Neural progenitor cell (in vitro differentiated cells): ENCODE data around the gene SIAH2. TPM values are rescaled to one million over a fixed set of nuclear protein-coding genes. Genes with fewer than 3 reads are reported as not detected.

Experiments used
- DNase-seq: peaks from one replicate; pipeline ENCODE4 v3.0.0-alpha.2; 2016; ENCODE audit warnings: low spot score
- H2AFZ ChIP-seq: fragments of 200-600 bp; sonication (generic); replicated peaks from 2 replicates; pipeline ENCODE4 v1.6.1; 2016; ENCODE audit warnings: antibody characterized with exemption
- H3F3A ChIP-seq: fragments of 200-600 bp; sonication (generic); 2 replicates; pipeline ENCODE4 v1.6.1; 2016; ENCODE audit warnings: antibody characterized with exemption, low read depth
- H3K27ac ChIP-seq: fragments of 200-600 bp; sonication (generic); 2 replicates; pipeline ENCODE4 v1.5.1; 2016; ENCODE audit warnings: mild to moderate bottlenecking
- H3K27me3 ChIP-seq: fragments of 200-600 bp; sonication (generic); 2 replicates; pipeline ENCODE4 v1.6.1; 2016; ENCODE audit warnings: mild to moderate bottlenecking, moderate library complexity
- H3K36me3 ChIP-seq: fragments of 200-600 bp; sonication (generic); 2 replicates; pipeline ENCODE4 v1.5.1; 2016
- H3K4me1 ChIP-seq: fragments of 200-600 bp; sonication (generic); 2 replicates; pipeline ENCODE4 v1.6.1; 2016; ENCODE audit warnings: mixed run types
- H3K4me2 ChIP-seq: fragments of 200-600 bp; sonication (generic); 2 replicates; pipeline ENCODE4 v1.6.1; 2016
- H3K4me3 ChIP-seq: fragments of 200-600 bp; sonication (generic); 2 replicates; pipeline ENCODE4 v1.5.1; 2016
- H3K79me2 ChIP-seq: fragments of 200-600 bp; sonication (generic); 2 replicates; pipeline ENCODE4 v1.6.1; 2016; ENCODE audit warnings: low read depth
- H3K9ac ChIP-seq: fragments of 200-600 bp; sonication (generic); 2 replicates; pipeline ENCODE4 v1.6.1; 2016
- H3K9me3 ChIP-seq: fragments of 200-600 bp; sonication (generic); 2 replicates; pipeline ENCODE4 v1.5.1; 2016; ENCODE audit warnings: low read depth
- H4K20me1 ChIP-seq: fragments of 200-600 bp; sonication (generic); 2 replicates; pipeline ENCODE4 v1.6.1; 2016; ENCODE audit warnings: low read depth
- H3K27ac Mint-ChIP-seq: 3 replicates; pipeline ENCODE4 v1.8.0; 2021; ENCODE audit warnings: mixed read lengths
- H3K27me3 Mint-ChIP-seq: 2 replicates; pipeline ENCODE4 v1.8.0; 2022; ENCODE audit warnings: low read depth, mild to moderate bottlenecking, inconsistent platforms, moderate library complexity, mixed read lengths; ENCODE audit not compliant: insufficient read depth
- H3K36me3 Mint-ChIP-seq: 3 replicates; pipeline ENCODE4 v1.8.0; 2021; ENCODE audit warnings: mixed read lengths
- H3K4me1 Mint-ChIP-seq: 3 replicates; pipeline ENCODE4 v1.8.0; 2021; ENCODE audit warnings: mixed read lengths
- H3K4me3 Mint-ChIP-seq: 3 replicates; pipeline ENCODE4 v1.8.0; 2021; ENCODE audit warnings: mild to moderate bottlenecking, moderate library complexity, mixed read lengths
- H3K9me3 Mint-ChIP-seq: 3 replicates; pipeline ENCODE4 v1.8.0; 2020; ENCODE audit warnings: mixed read lengths
- EZH2 ChIP-seq: fragments of 200-600 bp; sonication (generic); IDR thresholded peaks from 2 replicates; pipeline ENCODE4 v1.6.1; 2017; ENCODE audit warnings: antibody characterized with exemption, mild to moderate bottlenecking, moderate library complexity
- EZH2phosphoT487 ChIP-seq: fragments of 200-600 bp; sonication (generic); IDR thresholded peaks from 2 replicates; pipeline ENCODE4 v1.6.1; 2017; ENCODE audit warnings: antibody characterized with exemption
- total RNA-seq: library from RNA; depleted of rRNA; stranded (reverse); fragments of >200 nt; gene quantifications from 2 replicates; pipeline ENCODE4 v1.2.3, GENCODE V29; 2015; ENCODE audit warnings: low replicate concordance
- TF ChIP-seq, protein P1 (sequence below): fragments of 200-600 bp; sonication (generic); IDR thresholded peaks from 2 replicates; pipeline ENCODE4 v1.5.1; 2017; ENCODE audit warnings: antibody characterized with exemption, mild to moderate bottlenecking

Gene SIAH2
- total RNA-seq, 1 donor from 2014 or later: 14.6 TPM

GRCh38 chr3:150793641-150794040 lies 30.7 kb upstream of the SIAH2 start:
- H3K4me1 ChIP-seq: peaks cover 32% of the 10 kb centered on the region
- H3K9me3 ChIP-seq: no peaks in the 10 kb centered on the region
- no peak overlapping the region for H3K4me3 ChIP-seq
- no peak overlapping the region for H3K9ac ChIP-seq
- no peaks in the 10 kb centered on the region for H3K79me2 ChIP-seq
- Mint-ChIP-seq H3K9me3 (peaks cover 4% of the 10 kb centered on the region), H3K27ac (no peak overlapping the region), H3K4me3 (no peak overlapping the region), H3K36me3 (no peaks in the 10 kb centered on the region), H3K4me1 (peaks cover 38% of the 10 kb centered on the region), H3K27me3 (peaks cover 9% of the 10 kb centered on the region)
- H3F3A ChIP-seq: peaks cover 16% of the 10 kb centered on the region
- no peaks in the 10 kb centered on the region for H3K27me3 ChIP-seq
- H3K27ac ChIP-seq: no peak overlapping the region
- no peak for DNase-seq
- H3K36me3 ChIP-seq: no peaks in the 10 kb centered on the region
- no peak overlapping the region for H2AFZ ChIP-seq
- H4K20me1 ChIP-seq: no peaks in the 10 kb centered on the region
- no peak overlapping the region for H3K4me2 ChIP-seq
- TF ChIP-seq EZH2phosphoT487 (no peak), EZH2 (no peak)

DNA sequence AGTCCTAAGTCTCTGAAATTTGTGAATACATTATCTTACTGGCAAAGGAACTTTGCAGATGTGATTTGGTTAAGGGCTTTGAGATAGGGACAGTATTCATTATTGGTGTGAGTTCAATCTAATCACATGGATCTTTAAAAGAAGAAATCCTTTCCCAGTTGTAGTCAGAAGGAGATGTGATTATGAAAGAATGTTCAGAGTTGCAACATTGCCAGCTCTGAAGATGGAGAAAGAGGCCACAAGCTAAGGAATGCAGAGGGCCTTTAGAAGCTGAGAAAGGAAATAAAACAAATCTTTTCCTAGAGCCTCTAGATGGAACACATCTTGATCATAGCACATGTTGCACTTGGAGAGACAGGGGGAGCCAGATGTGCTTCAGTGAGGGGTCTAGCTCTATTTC lies 27.7 kb upstream of the SIAH2 start:
- no peaks in the 10 kb centered on the region for H3K79me2 ChIP-seq
- Mint-ChIP-seq H3K4me1 (peaks cover 36% of the 10 kb centered on the region), H3K9me3 (peaks cover 4% of the 10 kb centered on the region), H3K36me3 (no peaks in the 10 kb centered on the region), H3K27ac (peak overlapping the region; percentile 81), H3K27me3 (peaks cover 9% of the 10 kb centered on the region), H3K4me3 (no peak overlapping the region)
- no peaks in the 10 kb centered on the region for H4K20me1 ChIP-seq
- no peak overlapping the region for H3K9ac ChIP-seq
- no peak overlapping the region for H2AFZ ChIP-seq
- H3K9me3 ChIP-seq: no peaks in the 10 kb centered on the region
- no peaks in the 10 kb centered on the region for H3K27me3 ChIP-seq
- H3K4me2 ChIP-seq: no peak overlapping the region
- TF ChIP-seq EZH2 (no peak), EZH2phosphoT487 (no peak)
- TF ChIP-seq, protein P1, sequence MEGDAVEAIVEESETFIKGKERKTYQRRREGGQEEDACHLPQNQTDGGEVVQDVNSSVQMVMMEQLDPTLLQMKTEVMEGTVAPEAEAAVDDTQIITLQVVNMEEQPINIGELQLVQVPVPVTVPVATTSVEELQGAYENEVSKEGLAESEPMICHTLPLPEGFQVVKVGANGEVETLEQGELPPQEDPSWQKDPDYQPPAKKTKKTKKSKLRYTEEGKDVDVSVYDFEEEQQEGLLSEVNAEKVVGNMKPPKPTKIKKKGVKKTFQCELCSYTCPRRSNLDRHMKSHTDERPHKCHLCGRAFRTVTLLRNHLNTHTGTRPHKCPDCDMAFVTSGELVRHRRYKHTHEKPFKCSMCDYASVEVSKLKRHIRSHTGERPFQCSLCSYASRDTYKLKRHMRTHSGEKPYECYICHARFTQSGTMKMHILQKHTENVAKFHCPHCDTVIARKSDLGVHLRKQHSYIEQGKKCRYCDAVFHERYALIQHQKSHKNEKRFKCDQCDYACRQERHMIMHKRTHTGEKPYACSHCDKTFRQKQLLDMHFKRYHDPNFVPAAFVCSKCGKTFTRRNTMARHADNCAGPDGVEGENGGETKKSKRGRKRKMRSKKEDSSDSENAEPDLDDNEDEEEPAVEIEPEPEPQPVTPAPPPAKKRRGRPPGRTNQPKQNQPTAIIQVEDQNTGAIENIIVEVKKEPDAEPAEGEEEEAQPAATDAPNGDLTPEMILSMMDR: no peak
- H3K4me1 ChIP-seq: peaks cover 18% of the 10 kb centered on the region
- no peaks in the 10 kb centered on the region for H3K36me3 ChIP-seq
- no peaks in the 10 kb centered on the region for H3F3A ChIP-seq
- DNase-seq: no peak
- no peak overlapping the region for H3K27ac ChIP-seq
- H3K4me3 ChIP-seq: no peak overlapping the region

DNA sequence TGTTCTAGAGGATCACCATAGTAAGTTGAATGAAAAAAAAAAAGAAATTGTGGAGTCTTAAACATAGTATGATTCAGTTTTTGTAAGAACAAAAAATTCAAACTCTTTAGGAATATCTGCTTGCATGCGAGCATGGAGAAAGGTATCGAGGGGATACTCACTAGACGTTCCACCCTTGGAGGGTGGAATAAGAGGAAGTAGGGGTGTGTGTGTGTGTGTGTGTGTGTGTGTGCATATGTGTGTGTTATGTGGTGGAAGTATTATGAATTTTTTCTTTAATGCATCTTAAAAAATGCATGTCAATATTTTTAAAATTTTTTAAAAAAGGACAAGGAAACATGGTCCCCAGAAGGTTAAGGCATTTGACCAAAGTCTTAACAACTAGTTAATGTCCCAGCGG lies 26.5 kb upstream of the SIAH2 start:
- Histone ChIP-seq H3K9ac (no peak overlapping the region), H4K20me1 (no peaks in the 10 kb centered on the region), H3K4me2 (no peak overlapping the region), H3K36me3 (no peaks in the 10 kb centered on the region), H2AFZ (no peak overlapping the region), H3K27me3 (no peaks in the 10 kb centered on the region), H3K4me3 (no peak overlapping the region), H3K79me2 (no peaks in the 10 kb centered on the region), H3F3A (no peaks in the 10 kb centered on the region), H3K4me1 (peaks cover 6% of the 10 kb centered on the region), H3K9me3 (no peaks in the 10 kb centered on the region), H3K27ac (no peak overlapping the region)
- TF ChIP-seq EZH2 (no peak), EZH2phosphoT487 (no peak)
- TF ChIP-seq, protein P1: no peak
- no peak for DNase-seq
- H3K27me3 Mint-ChIP-seq: peaks cover 9% of the 10 kb centered on the region
- peak overlapping the region; percentile 42 for H3K4me3 Mint-ChIP-seq
- H3K9me3 Mint-ChIP-seq: peaks cover 4% of the 10 kb centered on the region
- H3K36me3 Mint-ChIP-seq: no peaks in the 10 kb centered on the region
- H3K27ac Mint-ChIP-seq: no peak overlapping the region
- peaks cover 32% of the 10 kb centered on the region for H3K4me1 Mint-ChIP-seq

GRCh38 chr3:150787741-150788370 lies 24.9 kb upstream of the SIAH2 start:
- H3K9me3 ChIP-seq: no peaks in the 10 kb centered on the region
- H3K79me2 ChIP-seq: no peaks in the 10 kb centered on the region
- TF ChIP-seq, protein P1: peak; percentile 99
- no peak for TF ChIP-seq EZH2
- H3K9ac ChIP-seq: no peak overlapping the region
- Mint-ChIP-seq H3K27me3 (peaks cover 9% of the 10 kb centered on the region), H3K4me1 (peaks cover 27% of the 10 kb centered on the region), H3K27ac (no peak overlapping the region), H3K9me3 (peaks cover 4% of the 10 kb centered on the region), H3K4me3 (no peak overlapping the region), H3K36me3 (no peaks in the 10 kb centered on the region)
- peaks cover 6% of the 10 kb centered on the region for H3K4me1 ChIP-seq
- H3K27me3 ChIP-seq: no peaks in the 10 kb centered on the region
- H3K27ac ChIP-seq: no peak overlapping the region
- H3K4me2 ChIP-seq: no peak overlapping the region
- no peak overlapping the region for H3K4me3 ChIP-seq
- H4K20me1 ChIP-seq: no peaks in the 10 kb centered on the region
- no peak overlapping the region for H2AFZ ChIP-seq
- H3K36me3 ChIP-seq: no peaks in the 10 kb centered on the region
- DNase-seq: peak; percentile 93
- H3F3A ChIP-seq: no peaks in the 10 kb centered on the region
